ENCODE measurements around the gene RASSF7. TPM values are rescaled to one million over a fixed set of nuclear protein-coding genes. Genes with fewer than 3 reads are reported as not detected.

Gene RASSF7
- total and polyA plus RNA-seq, 10 of the 15 experiments (the other 5 are each of a cell fraction or from before 2014, with no cell fraction given) = 0.39 to 29.7 (median 13.2) TPM

GRCh38 chr11:561148-562003 lies 606 bp downstream of the RASSF7 start (continued):
- no peak for TF ChIP-seq ETV6 (conservative IDR thresholded peaks at IDR 0.05 in 1 of 2, IDR thresholded peaks at IDR 0.05 in 1 of 2; ENCODE audit: borderline replicate concordance in 1 of 2, low read depth in 1 of 2)
- TF ChIP-seq SMAD1 (IDR thresholded peaks at IDR 0.05; ENCODE audit: low read depth, partially characterized antibody) = no peak
- 0 out of 2 replicates have a peak, but pooled peaks have one; percentile 1 for TF ChIP-seq TCF3 (IDR thresholded peaks at IDR 0.05; ENCODE audit: borderline replicate concordance, insufficient read depth, low read depth, low read length)
- no peak for TF ChIP-seq EP300 (IDR thresholded peaks at IDR 0.05; ENCODE audit: borderline replicate concordance in 1 of 2, control insufficient read depth in 1 of 2, low read depth in 2 of 2, low read length in 2 of 2)
- no peak for TF ChIP-seq POU2F2 (IDR thresholded peaks at IDR 0.05; ENCODE audit: borderline replicate concordance, low read depth, low read length)
- no peak for TF ChIP-seq TBL1XR1 (IDR thresholded peaks at IDR 0.05; ENCODE audit: low read depth, low read length)
- TF ChIP-seq NRF1 (conservative IDR thresholded peaks at IDR 0.05; ENCODE audit: low read depth, low read length) = no peak
- no peak for TF ChIP-seq ZBTB4 (CRISPR knock-in tag; IDR thresholded peaks at IDR 0.05)

Data from GM12878 (cell line).